ENCODE data around the gene CHADL. TPM values are rescaled to one million over a fixed set of nuclear protein-coding genes. Genes with fewer than 3 reads are reported as not detected.
"Not testable (repeated sequence)": the region's sequence is repeated elsewhere in the genome, so short reads cannot be mapped to it uniquely, and the experiment has no call there.

CHADL gene
- total RNA-seq, 1 donor from 2014 or later: 3.6 TPM

GRCh38 chr22:41262250-41262765 lies 21.6 kb upstream of the CHADL start:
- H3K4me3 ChIP-seq: no peak overlapping the region
- no peaks in the 10 kb centered on the region for H3K9me3 ChIP-seq
- TF ChIP-seq CTCF (IDR thresholded peaks at IDR 0.05): no peak
- intact Hi-C loops (cut with DNase I): no loop called here
- H3K36me3 ChIP-seq: peaks cover 95% of the 10 kb centered on the region
- H3K27me3 ChIP-seq (ENCODE audit: low read depth): no peaks in the 10 kb centered on the region
- DNase-seq (no peak), ATAC-seq (no peak)
- no peak overlapping the region for H3K27ac ChIP-seq
- no peaks in the 10 kb centered on the region for H3K4me1 ChIP-seq

GRCh38 chr22:41261541-41262249 lies 21.0 kb upstream of the CHADL start:
- H3K36me3 ChIP-seq: peaks cover 95% of the 10 kb centered on the region
- no peak for DNase-seq
- no peaks in the 10 kb centered on the region for H3K27me3 ChIP-seq (ENCODE audit: low read depth)
- no peak for ATAC-seq
- H3K9me3 ChIP-seq: no peaks in the 10 kb centered on the region
- H3K4me3 ChIP-seq: no peak overlapping the region
- intact Hi-C loops (cut with DNase I): no loop called here
- H3K27ac ChIP-seq: no peak overlapping the region
- H3K4me1 ChIP-seq: no peaks in the 10 kb centered on the region
- TF ChIP-seq CTCF (IDR thresholded peaks at IDR 0.05): no peak

DNA sequence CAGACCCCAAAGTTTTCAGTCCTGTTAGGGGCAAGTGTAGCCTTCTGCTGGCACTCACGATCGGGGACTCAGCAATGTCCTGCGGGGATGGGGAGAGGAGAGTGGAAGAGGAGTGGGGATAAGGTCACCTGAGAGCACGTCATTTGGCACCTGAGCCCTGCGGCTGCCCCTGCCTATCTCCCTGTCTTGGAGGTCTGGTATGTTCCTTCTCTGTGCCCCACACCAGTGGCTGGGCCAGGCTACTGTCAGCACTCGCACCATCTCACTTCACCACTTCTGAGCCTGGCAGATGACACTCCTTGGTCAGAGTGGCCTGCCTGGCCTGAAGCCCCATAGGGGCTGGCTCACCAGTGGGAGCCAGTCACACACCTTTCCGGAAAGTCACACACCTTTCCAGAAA lies 20.1 kb upstream of the CHADL start:
- DNase-seq (no peak), ATAC-seq (no peak)
- no peak for TF ChIP-seq CTCF (IDR thresholded peaks at IDR 0.05)
- Histone ChIP-seq H3K9me3 (no peaks in the 10 kb centered on the region), H3K4me3 (no peak overlapping the region), H3K4me1 (no peaks in the 10 kb centered on the region), H3K36me3 (peaks cover 97% of the 10 kb centered on the region), H3K27ac (no peak overlapping the region), H3K27me3 (ENCODE audit: low read depth) (no peaks in the 10 kb centered on the region)
- intact Hi-C loops (cut with DNase I): no loop called here

GRCh38 chr22:41259756-41260155 lies 19.0 kb upstream of the CHADL start:
- ATAC-seq; H3K27me3 ChIP-seq (ENCODE audit: low read depth); H3K4me1 ChIP-seq; H3K27ac ChIP-seq; H3K9me3 ChIP-seq; H3K4me3 ChIP-seq; intact Hi-C loops (cut with DNase I); DNase-seq: not testable (repeated sequence)
- peaks cover 98% of the 10 kb centered on the region for H3K36me3 ChIP-seq

DNA sequence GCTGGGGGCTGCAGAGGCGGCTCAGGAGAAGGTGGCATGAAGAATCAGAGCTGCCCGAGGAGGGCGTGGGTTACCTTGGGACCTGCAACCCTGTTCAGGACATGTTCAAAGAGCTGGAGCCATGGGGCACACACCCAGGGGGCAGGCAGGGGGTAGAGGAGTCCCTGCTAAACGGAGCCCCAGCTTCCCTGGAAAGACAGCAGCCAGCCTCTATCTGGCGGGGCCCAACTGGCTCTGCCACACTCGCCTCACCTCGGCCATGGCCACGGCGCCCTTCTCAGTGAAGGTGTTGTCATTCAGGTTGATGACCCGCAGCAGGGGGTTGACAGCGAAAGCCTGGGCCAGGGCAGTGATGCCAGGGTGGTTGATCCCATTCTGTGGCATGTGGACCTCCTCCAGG lies 17.0 kb upstream of the CHADL start:
- no peaks in the 10 kb centered on the region for H3K9me3 ChIP-seq
- no peak overlapping the region for H3K27ac ChIP-seq
- ATAC-seq (no peak), DNase-seq (no peak)
- intact Hi-C loops (cut with DNase I): no loop called here
- H3K4me3 ChIP-seq: no peak overlapping the region
- no peaks in the 10 kb centered on the region for H3K4me1 ChIP-seq
- H3K36me3 ChIP-seq: peaks cover 98% of the 10 kb centered on the region
- TF ChIP-seq CTCF (IDR thresholded peaks at IDR 0.05): no peak
- no peaks in the 10 kb centered on the region for H3K27me3 ChIP-seq (ENCODE audit: low read depth)

Data from lower lobe of right lung (tissue), 2 donors.